ENCODE data around the gene CDH4.

The CDH4 gene

GRCh38 chr20:61748376-61748775, 496.3 kb downstream of the CDH4 start:
- DNase-seq: no peak

GRCh38 chr20:61749406-61750075, 497.5 kb downstream of the CDH4 start:
- no peak for DNase-seq

GRCh38 chr20:61750093-61750492, 498.0 kb downstream of the CDH4 start:
- no peak for DNase-seq

GRCh38 chr20:61752576-61752975, 500.5 kb downstream of the CDH4 start:
- no peak for DNase-seq

- no peak for DNase-seq
Observed at GRCh38 chr20:61753316-61753942, 501.4 kb downstream of the CDH4 start.

- no peak for DNase-seq
Observed at GRCh38 chr20:61753987-61754956, 502.2 kb downstream of the CDH4 start.

- no peak for DNase-seq
Observed at GRCh38 chr20:61754976-61755778, 503.1 kb downstream of the CDH4 start.

GRCh38 chr20:61755971-61756845, 504.1 kb downstream of the CDH4 start:
- DNase-seq: no peak

- no peak for DNase-seq
Observed at GRCh38 chr20:61756966-61757677, 505.1 kb downstream of the CDH4 start.

GRCh38 chr20:61757678-61758563, 505.9 kb downstream of the CDH4 start:
- DNase-seq: no peak

- no peak for DNase-seq
Observed at GRCh38 chr20:61758564-61759200, 506.6 kb downstream of the CDH4 start.

GRCh38 chr20:61759286-61760065, 507.4 kb downstream of the CDH4 start:
- DNase-seq: no peak

- no peak for DNase-seq
Observed at GRCh38 chr20:61760321-61760720, 508.3 kb downstream of the CDH4 start.

GRCh38 chr20:61760731-61761130, 508.7 kb downstream of the CDH4 start:
- no peak for DNase-seq

GRCh38 chr20:61761453-61762166, 509.5 kb downstream of the CDH4 start:
- DNase-seq: no peak

GRCh38 chr20:61762167-61762710, 510.2 kb downstream of the CDH4 start:
- no peak for DNase-seq

- no peak for DNase-seq
Observed at GRCh38 chr20:61762886-61763739, 511.1 kb downstream of the CDH4 start.
